ENCODE results near the gene NEB.

Gene NEB, protein sequence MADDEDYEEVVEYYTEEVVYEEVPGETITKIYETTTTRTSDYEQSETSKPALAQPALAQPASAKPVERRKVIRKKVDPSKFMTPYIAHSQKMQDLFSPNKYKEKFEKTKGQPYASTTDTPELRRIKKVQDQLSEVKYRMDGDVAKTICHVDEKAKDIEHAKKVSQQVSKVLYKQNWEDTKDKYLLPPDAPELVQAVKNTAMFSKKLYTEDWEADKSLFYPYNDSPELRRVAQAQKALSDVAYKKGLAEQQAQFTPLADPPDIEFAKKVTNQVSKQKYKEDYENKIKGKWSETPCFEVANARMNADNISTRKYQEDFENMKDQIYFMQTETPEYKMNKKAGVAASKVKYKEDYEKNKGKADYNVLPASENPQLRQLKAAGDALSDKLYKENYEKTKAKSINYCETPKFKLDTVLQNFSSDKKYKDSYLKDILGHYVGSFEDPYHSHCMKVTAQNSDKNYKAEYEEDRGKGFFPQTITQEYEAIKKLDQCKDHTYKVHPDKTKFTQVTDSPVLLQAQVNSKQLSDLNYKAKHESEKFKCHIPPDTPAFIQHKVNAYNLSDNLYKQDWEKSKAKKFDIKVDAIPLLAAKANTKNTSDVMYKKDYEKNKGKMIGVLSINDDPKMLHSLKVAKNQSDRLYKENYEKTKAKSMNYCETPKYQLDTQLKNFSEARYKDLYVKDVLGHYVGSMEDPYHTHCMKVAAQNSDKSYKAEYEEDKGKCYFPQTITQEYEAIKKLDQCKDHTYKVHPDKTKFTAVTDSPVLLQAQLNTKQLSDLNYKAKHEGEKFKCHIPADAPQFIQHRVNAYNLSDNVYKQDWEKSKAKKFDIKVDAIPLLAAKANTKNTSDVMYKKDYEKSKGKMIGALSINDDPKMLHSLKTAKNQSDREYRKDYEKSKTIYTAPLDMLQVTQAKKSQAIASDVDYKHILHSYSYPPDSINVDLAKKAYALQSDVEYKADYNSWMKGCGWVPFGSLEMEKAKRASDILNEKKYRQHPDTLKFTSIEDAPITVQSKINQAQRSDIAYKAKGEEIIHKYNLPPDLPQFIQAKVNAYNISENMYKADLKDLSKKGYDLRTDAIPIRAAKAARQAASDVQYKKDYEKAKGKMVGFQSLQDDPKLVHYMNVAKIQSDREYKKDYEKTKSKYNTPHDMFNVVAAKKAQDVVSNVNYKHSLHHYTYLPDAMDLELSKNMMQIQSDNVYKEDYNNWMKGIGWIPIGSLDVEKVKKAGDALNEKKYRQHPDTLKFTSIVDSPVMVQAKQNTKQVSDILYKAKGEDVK (N-terminal part only)
- 1.2 to 12.8 (median 6.2) reads per million in 9 experiments for total RNA-seq

DNA sequence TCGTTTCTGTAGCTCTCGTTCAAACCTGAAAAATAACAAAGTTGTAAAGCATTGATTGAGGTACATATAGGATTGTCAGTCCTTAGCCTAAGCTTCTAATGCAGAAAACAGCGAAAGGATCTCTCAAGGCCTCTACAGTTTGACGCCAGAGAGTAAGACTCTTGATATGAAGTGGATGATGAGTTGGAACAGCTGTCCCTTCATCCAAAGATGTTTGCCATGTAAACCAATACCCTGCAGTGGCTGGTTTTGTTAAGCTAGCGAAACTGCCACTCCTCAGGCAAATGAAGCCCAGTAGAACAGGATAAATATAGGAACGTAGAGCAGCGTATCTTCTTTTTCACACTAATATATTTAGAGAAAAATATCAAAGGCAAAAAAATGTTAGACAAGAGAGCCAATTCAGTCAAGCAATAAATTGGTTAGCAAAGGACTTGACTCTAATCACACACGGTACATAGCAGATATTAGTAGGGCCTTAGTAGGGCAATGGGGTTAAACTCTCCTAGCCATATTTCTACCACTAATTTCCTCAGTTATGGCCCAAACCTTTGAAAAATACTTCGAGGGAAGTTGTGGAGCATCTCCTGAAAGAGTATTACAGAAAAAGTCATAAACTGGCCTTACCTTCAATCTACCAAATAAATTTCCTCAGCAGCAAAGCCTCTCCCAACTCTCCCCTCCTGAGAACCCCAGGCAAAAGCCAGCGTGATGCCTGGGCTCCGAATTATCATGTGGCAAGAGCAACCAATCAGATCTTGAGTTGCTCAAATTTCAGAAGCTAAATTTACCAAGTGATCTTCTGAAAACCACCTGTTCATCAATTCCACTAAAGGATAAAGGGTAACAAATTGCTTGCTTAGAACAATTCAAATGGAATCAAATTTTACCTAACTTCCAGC is at the start of gene NEB:
Gene NEB (minus strand): TSS at position 706 of the 902 bp plus-strand sequence. CDS start 1,320 bp downstream, outside the sequence.
- DNase-seq, result no peak
- peaks cover 0 to 8% of the 10 kb centered on the region in 2 donors for H3K4me1 Mint-ChIP-seq (ENCODE audit: low read depth in 2 of 2)
- H3K4me3 Mint-ChIP-seq, result no peak within 1 kb of the TSS
- H3K36me3 Mint-ChIP-seq (ENCODE audit: insufficient read depth), result no peaks in the 10 kb centered on the region
- no peak for ATAC-seq (replicated peaks)
- no peak within 1 kb of the TSS for H3K27ac Mint-ChIP-seq
- no peaks in the 10 kb centered on the region for H3K27me3 Mint-ChIP-seq
- no peaks in the 10 kb centered on the region for H3K9me3 Mint-ChIP-seq

DNA sequence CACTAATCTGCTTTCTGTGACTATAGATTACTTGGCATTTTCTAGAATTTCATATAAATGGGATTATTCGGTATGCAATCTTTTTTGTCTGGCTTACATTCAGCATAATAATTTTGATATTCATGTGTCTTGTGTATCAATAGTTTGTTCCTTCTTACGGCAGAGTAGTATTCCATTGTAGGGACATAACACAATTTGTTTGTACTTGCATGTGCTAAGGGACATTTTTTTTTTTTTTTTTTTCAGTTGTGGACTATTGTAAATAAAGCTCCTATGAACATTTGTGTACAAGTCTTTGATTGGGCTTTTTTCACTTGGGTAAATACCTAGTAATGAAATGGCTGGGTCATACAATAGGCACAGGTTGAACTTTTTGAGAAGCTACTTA is 48.9 kb upstream of the NEB start:
- no peak for DNase-seq
- no peak for ATAC-seq (replicated peaks)
- peaks cover 3 to 4% of the 10 kb centered on the region in 2 donors for H3K4me1 Mint-ChIP-seq (ENCODE audit: low read depth in 2 of 2)
- H3K9me3 Mint-ChIP-seq, result no peaks in the 10 kb centered on the region
- H3K4me3 Mint-ChIP-seq, result no peak overlapping the region
- no peaks in the 10 kb centered on the region for H3K27me3 Mint-ChIP-seq
- peak overlapping the region in 1 of 2 donors; percentile 67 for H3K27ac Mint-ChIP-seq
- H3K36me3 Mint-ChIP-seq (ENCODE audit: insufficient read depth), result peaks cover 12% of the 10 kb centered on the region

DNA sequence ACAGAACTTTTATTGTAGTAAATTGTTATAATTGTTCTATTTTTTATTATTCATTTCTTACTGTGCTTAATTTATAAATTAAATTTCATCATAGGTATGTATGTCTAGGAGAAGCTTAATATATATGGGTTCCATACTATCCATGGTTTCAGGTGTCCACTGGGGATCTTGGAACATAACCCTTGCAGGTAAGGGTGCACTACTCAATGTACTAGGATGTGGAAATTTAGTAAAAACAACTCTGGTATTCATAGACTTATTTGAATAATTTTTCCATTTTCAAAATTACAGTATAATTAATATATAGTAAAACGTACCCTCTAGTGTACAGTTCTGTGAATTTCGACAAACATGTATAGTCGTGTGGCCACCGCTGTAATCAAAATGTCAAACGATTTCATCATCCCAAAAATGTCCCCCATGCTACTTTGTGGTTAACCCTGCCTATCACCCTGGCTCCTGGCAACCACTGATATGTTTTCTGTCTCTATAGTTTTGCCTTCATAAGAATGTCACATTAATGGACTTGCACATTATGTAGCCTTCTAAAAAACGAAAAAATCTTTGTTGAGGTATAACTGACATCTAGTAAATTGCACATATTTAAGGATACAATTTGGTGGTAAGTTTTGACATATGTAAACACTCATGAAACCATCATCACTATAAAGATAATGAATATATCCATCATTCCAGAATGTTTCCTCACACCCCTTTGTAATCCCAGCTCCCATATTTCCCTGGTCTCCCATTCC is 48.3 kb upstream of the NEB start:
- no peak for ATAC-seq (replicated peaks)
- no peaks in the 10 kb centered on the region for H3K9me3 Mint-ChIP-seq
- no peak for DNase-seq
- H3K4me1 Mint-ChIP-seq (ENCODE audit: low read depth in 2 of 2), result peaks cover 2 to 4% of the 10 kb centered on the region in 2 donors
- peak overlapping the region in 1 of 2 donors; percentile 67 for H3K27ac Mint-ChIP-seq
- H3K4me3 Mint-ChIP-seq, result no peak overlapping the region
- peaks cover 12% of the 10 kb centered on the region for H3K36me3 Mint-ChIP-seq (ENCODE audit: insufficient read depth)
- H3K27me3 Mint-ChIP-seq, result no peaks in the 10 kb centered on the region

DNA sequence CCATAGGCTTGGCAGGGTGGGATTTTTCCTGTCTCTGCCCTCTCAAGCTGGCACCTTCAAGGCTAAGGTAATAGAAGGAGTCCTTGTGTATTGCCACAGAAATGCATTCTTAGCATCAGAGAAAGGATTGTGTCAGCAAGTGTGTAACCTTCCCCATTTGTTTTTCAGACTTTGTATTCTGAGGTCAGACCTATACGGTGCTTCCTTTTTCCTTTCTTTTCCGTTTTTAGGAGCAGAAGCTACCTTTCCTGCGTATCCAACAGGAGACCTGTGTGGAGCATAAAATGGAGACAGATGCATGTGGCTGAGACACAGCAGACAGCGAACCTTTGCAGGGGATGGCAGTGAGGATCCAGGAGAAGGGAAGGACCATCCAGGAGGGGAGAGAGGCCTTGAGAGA is 47.4 kb upstream of the NEB start:
- DNase-seq, result no peak
- Mint-ChIP-seq H3K9me3 (no peaks in the 10 kb centered on the region), H3K27ac (no peak overlapping the region), H3K36me3 (ENCODE audit: insufficient read depth) (peaks cover 12% of the 10 kb centered on the region), H3K4me3 (no peak overlapping the region), H3K4me1 (ENCODE audit: low read depth in 2 of 2) (peaks cover 2 to 4% of the 10 kb centered on the region in 2 donors), H3K27me3 (no peaks in the 10 kb centered on the region)
- ATAC-seq (replicated peaks), result no peak

DNA sequence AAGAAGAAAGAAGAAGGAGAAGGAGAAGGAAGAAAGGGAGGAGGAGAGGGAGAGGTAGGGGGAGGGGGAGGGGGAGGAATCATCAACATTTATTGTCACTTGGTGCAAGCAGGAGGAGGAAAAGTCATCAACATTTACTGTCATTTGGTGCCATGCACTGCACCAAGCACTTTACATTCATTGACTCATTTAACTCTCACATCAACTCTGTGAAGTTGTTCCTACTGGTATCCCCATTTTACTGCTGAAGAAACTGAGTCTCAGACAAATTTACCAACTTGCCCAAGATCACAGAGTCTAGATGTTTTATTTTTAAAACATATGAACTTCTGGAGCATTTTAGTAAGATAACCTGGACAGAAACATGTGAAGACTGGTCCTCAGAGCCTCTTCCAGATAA is 46.7 kb upstream of the NEB start:
- peaks cover 12% of the 10 kb centered on the region for H3K36me3 Mint-ChIP-seq (ENCODE audit: insufficient read depth)
- no peak overlapping the region for H3K4me3 Mint-ChIP-seq
- DNase-seq (no peak), ATAC-seq (replicated peaks) (no peak)
- no peak overlapping the region for H3K27ac Mint-ChIP-seq
- peaks cover 2 to 4% of the 10 kb centered on the region in 2 donors for H3K4me1 Mint-ChIP-seq (ENCODE audit: low read depth in 2 of 2)
- no peaks in the 10 kb centered on the region for H3K9me3 Mint-ChIP-seq
- no peaks in the 10 kb centered on the region for H3K27me3 Mint-ChIP-seq

DNA sequence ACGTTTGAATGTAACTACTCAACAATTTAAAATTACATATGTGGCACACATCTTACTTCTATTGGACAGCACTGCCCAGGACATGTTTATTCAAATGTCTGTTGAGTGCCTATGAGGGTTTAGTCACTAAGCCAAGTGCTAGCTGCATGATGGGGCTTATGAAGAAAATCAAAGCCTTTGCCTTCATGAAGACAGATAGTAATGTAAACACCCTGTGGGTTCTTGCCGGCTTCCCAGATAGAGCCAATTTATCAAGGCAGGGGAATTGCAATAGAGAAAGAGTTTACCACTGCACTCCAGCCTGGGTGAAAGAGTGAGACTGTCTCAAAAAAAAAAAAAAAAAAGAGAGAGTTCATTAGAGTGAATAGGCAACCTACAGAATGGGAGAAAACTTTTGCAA is 43.7 kb upstream of the NEB start:
- H3K9me3 Mint-ChIP-seq, result no peaks in the 10 kb centered on the region
- H3K36me3 Mint-ChIP-seq (ENCODE audit: insufficient read depth), result peaks cover 4% of the 10 kb centered on the region
- H3K4me1 Mint-ChIP-seq (ENCODE audit: low read depth in 2 of 2), result peaks cover 0 to 4% of the 10 kb centered on the region in 2 donors
- DNase-seq (no peak), ATAC-seq (replicated peaks) (no peak)
- no peak overlapping the region for H3K4me3 Mint-ChIP-seq
- no peak overlapping the region for H3K27ac Mint-ChIP-seq
- no peaks in the 10 kb centered on the region for H3K27me3 Mint-ChIP-seq

DNA sequence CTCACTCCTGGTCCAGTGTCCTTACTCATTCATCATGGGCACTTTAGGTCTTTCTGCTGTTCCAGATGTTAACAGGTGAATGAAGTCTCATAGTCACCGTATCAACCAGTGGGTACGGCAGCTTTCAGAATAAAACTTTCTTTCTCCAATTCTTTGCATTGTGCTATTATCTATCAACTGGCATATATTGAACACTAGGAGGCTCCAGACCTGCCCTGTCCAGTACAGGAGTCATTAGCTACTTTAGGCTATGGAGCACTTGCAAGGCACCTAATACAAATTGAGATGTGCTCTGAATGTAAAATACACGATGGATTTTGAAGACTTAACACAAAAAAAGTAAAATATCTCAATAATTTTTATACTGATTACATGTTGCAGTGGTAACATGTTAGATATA is 43.2 kb upstream of the NEB start:
- H3K4me1 Mint-ChIP-seq (ENCODE audit: low read depth in 2 of 2), result peaks cover 0 to 4% of the 10 kb centered on the region in 2 donors
- H3K9me3 Mint-ChIP-seq, result no peaks in the 10 kb centered on the region
- no peak for ATAC-seq (replicated peaks)
- no peak overlapping the region for H3K4me3 Mint-ChIP-seq
- no peak for DNase-seq
- H3K27me3 Mint-ChIP-seq, result no peaks in the 10 kb centered on the region
- H3K36me3 Mint-ChIP-seq (ENCODE audit: insufficient read depth), result peaks cover 4% of the 10 kb centered on the region
- H3K27ac Mint-ChIP-seq, result no peak overlapping the region

DNA sequence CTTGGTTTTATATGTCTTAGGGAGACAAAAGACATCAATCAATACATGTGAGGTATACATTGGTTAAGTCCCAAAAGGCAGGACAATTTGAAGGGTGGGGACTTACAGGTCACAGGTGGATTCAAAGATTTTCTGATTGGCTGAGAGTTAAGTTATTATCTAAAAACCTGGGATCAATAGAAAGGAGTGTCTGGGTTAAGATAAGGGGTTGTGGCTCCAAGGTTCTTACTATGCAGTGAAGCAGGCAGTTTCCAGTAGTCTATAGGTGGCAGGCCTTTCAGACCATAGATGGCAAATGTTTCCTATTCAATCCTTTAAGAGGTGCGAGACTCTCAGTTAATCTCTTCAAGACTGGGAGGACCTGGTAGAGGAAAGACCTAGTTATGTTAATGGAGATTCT is 42.1 kb upstream of the NEB start:
- Mint-ChIP-seq H3K4me3 (no peak overlapping the region), H3K9me3 (no peaks in the 10 kb centered on the region), H3K27ac (peak overlapping the region in 1 of 2 donors; percentile 44), H3K27me3 (no peaks in the 10 kb centered on the region), H3K4me1 (ENCODE audit: low read depth in 2 of 2) (peaks cover 0 to 4% of the 10 kb centered on the region in 2 donors), H3K36me3 (ENCODE audit: insufficient read depth) (peaks cover 4% of the 10 kb centered on the region)
- ATAC-seq (replicated peaks), result no peak
- DNase-seq, result no peak

DNA sequence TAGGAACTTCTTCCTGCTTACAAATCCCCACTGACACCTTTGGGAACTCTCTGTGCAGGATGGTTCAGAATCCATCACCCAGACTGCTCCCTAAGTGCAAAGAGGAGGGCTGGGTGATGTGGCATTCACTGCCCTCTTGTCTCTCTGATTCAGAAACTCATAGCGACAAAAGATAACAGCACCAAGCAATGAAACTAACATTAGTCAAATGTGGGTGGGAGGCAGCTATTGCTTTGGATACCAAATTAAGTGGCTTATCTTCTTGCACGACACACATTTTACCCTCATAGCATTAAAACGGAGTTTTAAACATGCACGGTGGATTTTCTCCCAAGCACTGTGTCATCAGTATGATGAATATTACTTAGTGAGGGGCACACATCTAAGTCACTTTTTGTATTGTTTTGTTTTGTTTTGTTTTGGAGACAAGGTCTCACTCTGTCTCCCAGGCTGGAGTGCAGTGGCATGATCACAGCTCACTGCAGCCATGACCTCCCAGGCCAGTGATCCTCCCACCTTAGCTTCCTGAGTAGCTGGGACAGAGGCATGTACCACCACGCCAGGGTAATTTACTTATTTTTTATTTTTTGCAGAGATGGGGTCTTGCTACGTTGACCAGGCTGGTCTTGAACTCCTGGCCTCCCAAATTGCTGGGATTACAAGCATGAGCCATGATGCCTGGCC is 40.9 kb upstream of the NEB start:
- Mint-ChIP-seq H3K4me3 (no peak overlapping the region), H3K27ac (peak overlapping the region in 1 of 2 donors; percentile 49), H3K36me3 (ENCODE audit: insufficient read depth) (peaks cover 4% of the 10 kb centered on the region), H3K27me3 (no peaks in the 10 kb centered on the region), H3K9me3 (no peaks in the 10 kb centered on the region), H3K4me1 (ENCODE audit: low read depth in 2 of 2) (peaks cover 0 to 4% of the 10 kb centered on the region in 2 donors)
- ATAC-seq (replicated peaks) (no peak), DNase-seq (no peak)

DNA sequence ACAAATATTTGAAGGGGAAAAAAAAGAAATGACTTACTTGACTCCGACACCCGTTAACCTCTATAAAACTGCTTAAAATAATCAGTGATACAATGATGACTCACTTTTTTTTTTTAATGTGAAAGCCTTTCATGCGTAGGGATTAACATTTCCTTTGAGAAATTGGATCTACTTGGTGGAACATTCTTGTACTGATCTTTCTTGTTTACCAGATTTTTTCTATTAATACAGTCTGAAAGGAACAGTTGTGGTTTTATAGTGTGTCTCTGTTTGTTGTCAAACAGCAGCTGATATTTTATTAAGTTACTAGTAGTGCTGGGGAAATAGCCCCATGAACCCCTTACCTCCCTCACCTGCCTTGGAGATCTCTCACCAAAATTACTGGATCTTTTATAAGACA is 40.2 kb upstream of the NEB start:
- Mint-ChIP-seq H3K27ac (no peak overlapping the region), H3K4me1 (ENCODE audit: low read depth in 2 of 2) (peaks cover 0 to 4% of the 10 kb centered on the region in 2 donors), H3K36me3 (ENCODE audit: insufficient read depth) (no peaks in the 10 kb centered on the region), H3K4me3 (no peak overlapping the region), H3K27me3 (no peaks in the 10 kb centered on the region), H3K9me3 (peaks cover 0 to 2% of the 10 kb centered on the region in 2 donors)
- DNase-seq (no peak), ATAC-seq (replicated peaks) (no peak)

DNA sequence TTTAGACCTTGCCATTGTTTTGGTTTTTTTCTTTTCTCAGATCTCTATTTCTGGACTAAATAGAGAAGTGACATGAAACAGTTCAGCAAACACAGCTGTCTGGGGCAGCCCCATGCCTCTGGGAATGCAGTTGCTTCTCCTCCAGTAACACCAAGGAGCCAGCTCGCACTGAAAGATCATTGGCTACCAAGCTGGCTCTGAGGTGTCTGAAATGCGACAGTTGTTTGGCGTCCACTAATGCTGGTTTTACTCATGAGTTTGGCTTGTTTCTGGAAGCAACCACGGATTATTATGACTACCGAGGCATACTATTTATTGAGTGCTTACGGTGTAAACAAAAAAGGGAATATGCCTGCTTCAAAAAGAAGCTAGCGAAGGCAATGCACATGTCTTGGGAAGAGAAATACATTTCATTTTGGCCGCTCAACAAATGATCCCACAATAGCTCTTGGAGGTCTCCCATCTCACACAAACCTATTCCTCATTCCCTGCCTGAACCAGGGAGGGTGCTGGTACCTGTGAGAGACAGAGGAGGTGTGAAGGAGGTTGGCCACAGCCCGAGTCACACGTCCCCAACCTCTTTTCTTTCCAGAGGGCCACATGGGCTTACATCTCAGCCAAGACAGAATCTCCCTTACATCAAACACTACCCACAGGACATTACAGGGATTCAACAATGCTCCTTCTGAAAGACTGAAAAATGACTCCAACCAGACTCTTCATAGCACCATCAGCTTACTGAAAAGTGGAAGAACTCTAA is 37.5 kb upstream of the NEB start:
- no peaks in the 10 kb centered on the region for H3K36me3 Mint-ChIP-seq (ENCODE audit: insufficient read depth)
- peaks cover 0 to 2% of the 10 kb centered on the region in 2 donors for H3K9me3 Mint-ChIP-seq
- H3K27me3 Mint-ChIP-seq, result no peaks in the 10 kb centered on the region
- ATAC-seq (replicated peaks), result peak; percentile 63
- no peak overlapping the region for H3K27ac Mint-ChIP-seq
- DNase-seq, result no peak
- H3K4me1 Mint-ChIP-seq (ENCODE audit: low read depth in 2 of 2), result peaks cover 5 to 6% of the 10 kb centered on the region in 2 donors
- H3K4me3 Mint-ChIP-seq, result no peak overlapping the region

Measured in effector memory CD8-positive, alpha-beta T cell (primary cell).